Sigmoid colon (tissue), 7 donors: ENCODE results near the gene SQOR. TPM values are rescaled to one million over a fixed set of nuclear protein-coding genes. Genes with fewer than 3 reads are reported as not detected.
A peak's percentile ranks its signal among the peaks of the same experiment; 100 is the strongest.

Source experiments
- DNase-seq: peaks from one replicate; pipeline ENCODE4 v3.0.0-alpha.2; 2019
- H3K27ac ChIP-seq, 4 donors: fragments of 200-600 bp; sonication (generic); one replicate each; pipeline ENCODE4 v1.5.1; 2016 to 2019; ENCODE audit warnings: mild to moderate bottlenecking in 1 of 4
- H3K27me3 ChIP-seq, 3 donors: fragments of 200-600 bp; sonication (generic); one replicate each; pipeline ENCODE4 v1.5.1; 2019; ENCODE audit warnings: mild to moderate bottlenecking in 1 of 3
- H3K36me3 ChIP-seq, 4 donors: fragments of 200-600 bp; sonication (generic); one replicate each; pipeline ENCODE4 v1.5.1; 2016 to 2019
- H3K4me1 ChIP-seq, 4 donors: fragments of 200-600 bp; sonication (generic); one replicate each; pipeline ENCODE4 v1.5.1; 2017 to 2019
- H3K4me3 ChIP-seq, 4 donors: fragments of 200-600 bp; sonication (generic); one replicate each; pipeline ENCODE4 v1.5.1; 2017 to 2019; ENCODE audit warnings: mild to moderate bottlenecking in 2 of 4, moderate library complexity in 1 of 4
- H3K9me3 ChIP-seq, 4 donors: fragments of 200-600 bp in 3 of 4; sonication (generic) in 3 of 4; one replicate each; pipeline versions ENCODE4 v1.5.1 to v1.6.1; 2013 to 2019
- EP300 ChIP-seq, 4 donors: sonication (generic); formaldehyde crosslinking; IDR thresholded peaks; one replicate each; pipeline ENCODE4 v1.6.1; 2017; ENCODE audit warnings: antibody characterized with exemption in 4 of 4
- POLR2A ChIP-seq, 2 donors: fragments of 450-650 bp; IDR thresholded peaks; one replicate each; pipeline ENCODE4 v1.6.1; 2016; ENCODE audit warnings: antibody characterized with exemption in 2 of 2, mild to moderate bottlenecking in 2 of 2, moderate library complexity in 2 of 2
- POLR2AphosphoS5 ChIP-seq, 4 donors: sonication (generic); formaldehyde crosslinking; IDR thresholded peaks; one replicate each; pipeline ENCODE4 v1.6.1; 2017; ENCODE audit warnings: antibody characterized with exemption in 4 of 4
- WGBS, 2 donors: extraction: QIAGEN DNeasy Blood & Tissue Kit; methylation state at CpG; one replicate each; pipeline ENCODE4 v1.1.7; 2013; 5-methylcytosine and 5-hydroxymethylcytosine counted together
- intact Hi-C: fragments of 100-400 bp; cut with DNase I; formaldehyde crosslinking; loops from one replicate; pipeline ENCODE4 v1.15.1; 2023
- polyA plus RNA-seq, 3 donors: library from polyadenylated mRNA; stranded (reverse); fragments of 200-250 nt; gene quantifications; one replicate each; pipeline ENCODE4 v1.2.3, GENCODE V29; 2013
- total RNA-seq, 4 donors: library from RNA; depleted of rRNA; stranded (reverse); fragments of >200 nt; gene quantifications; one replicate each; pipeline ENCODE4 v1.1.0, GENCODE V29; 2016
- TF ChIP-seq, protein P1 (sequence below), 4 experiments: fragments of 450-650 bp in 3 of 4; fragments of 200-600 bp in 1 of 4; IDR thresholded peaks; one replicate each; pipeline ENCODE4 v1.5.1; 2016 to 2019; ENCODE audit warnings: antibody characterized with exemption in 4 of 4, mild to moderate bottlenecking in 3 of 4, moderate library complexity in 2 of 4
- donor health status: healthy with polysubstance abuse.
- donor health status: Bipolar disorder and iron deficiency.
- donor health status: healthy.

Gene SQOR
- total and polyA plus RNA-seq, 7 donors, result 60.4 to 415 (median 83.4) TPM

DNA sequence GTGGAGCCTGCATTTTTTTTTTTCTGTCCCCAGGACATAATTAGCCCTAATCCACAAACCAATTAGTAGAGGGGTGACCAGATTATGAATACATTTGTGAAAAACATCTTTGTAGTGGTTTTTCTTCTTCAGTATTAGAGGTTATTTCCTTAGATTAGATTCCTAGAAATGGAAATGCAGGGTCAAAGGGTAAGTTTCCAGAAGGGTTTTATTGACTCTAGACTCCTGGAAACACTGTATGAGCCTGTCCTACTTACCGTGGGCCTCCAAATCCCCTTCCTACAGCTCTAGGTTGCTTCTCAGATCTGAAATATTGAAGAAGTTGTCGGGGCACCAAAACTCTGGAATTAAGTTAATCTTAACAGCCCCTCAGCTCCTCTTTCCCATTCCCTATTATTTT is 22.4 kb downstream of the SQOR start:
- peaks cover 1 to 7% (median 3%) of the 10 kb centered on the region in 4 donors for H3K36me3 ChIP-seq
- WGBS, 2 donors, result 26 to 69% methylated on average over 2 of the region's 2 CpGs
- DNase-seq, result no peak
- intact Hi-C loops, result no loop called here
- H3K4me3 ChIP-seq, result no peak overlapping the region
- no peaks in the 10 kb centered on the region for H3K9me3 ChIP-seq
- peaks cover 0 to 68% (median 58%) of the 10 kb centered on the region in 4 donors for H3K4me1 ChIP-seq
- H3K27ac ChIP-seq, result peak overlapping the region in 3 of 4 donors; percentile 33 to 83 (median 73)
- H3K27me3 ChIP-seq, result no peaks in the 10 kb centered on the region
- TF ChIP-seq EP300 (IDR thresholded peaks at IDR 0.05), result no peak
- TF ChIP-seq, protein P1, sequence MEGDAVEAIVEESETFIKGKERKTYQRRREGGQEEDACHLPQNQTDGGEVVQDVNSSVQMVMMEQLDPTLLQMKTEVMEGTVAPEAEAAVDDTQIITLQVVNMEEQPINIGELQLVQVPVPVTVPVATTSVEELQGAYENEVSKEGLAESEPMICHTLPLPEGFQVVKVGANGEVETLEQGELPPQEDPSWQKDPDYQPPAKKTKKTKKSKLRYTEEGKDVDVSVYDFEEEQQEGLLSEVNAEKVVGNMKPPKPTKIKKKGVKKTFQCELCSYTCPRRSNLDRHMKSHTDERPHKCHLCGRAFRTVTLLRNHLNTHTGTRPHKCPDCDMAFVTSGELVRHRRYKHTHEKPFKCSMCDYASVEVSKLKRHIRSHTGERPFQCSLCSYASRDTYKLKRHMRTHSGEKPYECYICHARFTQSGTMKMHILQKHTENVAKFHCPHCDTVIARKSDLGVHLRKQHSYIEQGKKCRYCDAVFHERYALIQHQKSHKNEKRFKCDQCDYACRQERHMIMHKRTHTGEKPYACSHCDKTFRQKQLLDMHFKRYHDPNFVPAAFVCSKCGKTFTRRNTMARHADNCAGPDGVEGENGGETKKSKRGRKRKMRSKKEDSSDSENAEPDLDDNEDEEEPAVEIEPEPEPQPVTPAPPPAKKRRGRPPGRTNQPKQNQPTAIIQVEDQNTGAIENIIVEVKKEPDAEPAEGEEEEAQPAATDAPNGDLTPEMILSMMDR (IDR thresholded peaks at IDR 0.05), result no peak
- TF ChIP-seq POLR2A (IDR thresholded peaks at IDR 0.05), result no peak
- TF ChIP-seq POLR2AphosphoS5 (IDR thresholded peaks at IDR 0.05), result no peak

DNA sequence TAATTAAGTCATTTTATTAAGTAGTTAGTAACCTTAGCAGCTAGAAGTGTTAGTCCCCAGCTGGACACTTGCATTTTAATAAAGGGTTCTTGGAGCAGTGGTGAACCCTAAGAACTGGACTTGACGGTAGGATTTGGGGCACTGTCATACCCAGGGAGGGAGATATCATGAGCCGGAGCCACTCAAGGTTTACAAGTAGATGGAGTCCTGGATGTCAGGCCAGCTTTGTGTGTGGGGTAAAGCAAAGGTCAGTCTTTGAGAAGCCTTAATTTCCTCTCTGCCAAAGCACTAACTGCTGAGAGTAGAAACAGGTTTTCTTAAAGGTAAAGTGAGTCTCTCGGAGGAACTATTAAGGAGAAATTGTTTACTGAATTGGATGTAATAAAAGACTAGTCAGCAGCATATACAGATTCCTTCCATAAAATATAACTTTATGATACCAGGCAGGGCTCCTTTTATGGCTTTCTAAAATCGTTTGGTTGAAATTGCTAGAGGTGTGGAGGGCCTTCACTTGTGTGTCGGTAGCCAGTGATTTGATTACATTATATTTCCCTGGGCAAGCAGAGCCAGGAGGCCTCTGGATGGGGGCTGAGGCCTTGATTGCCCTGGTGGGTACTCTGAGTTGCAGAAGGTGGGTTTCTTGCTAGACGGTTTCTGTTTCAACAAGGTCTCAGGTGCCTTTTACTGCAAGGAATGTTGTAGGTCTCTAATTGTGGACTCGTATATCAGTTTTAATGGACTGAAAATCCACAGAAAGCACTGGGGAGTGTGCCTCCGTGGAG is 23.1 kb downstream of the SQOR start:
- 17 to 53% methylated on average over 8 of the region's 8 CpGs for WGBS, 2 donors
- H3K9me3 ChIP-seq, result no peaks in the 10 kb centered on the region
- peaks cover 0 to 68% (median 58%) of the 10 kb centered on the region in 4 donors for H3K4me1 ChIP-seq
- H3K27me3 ChIP-seq, result no peaks in the 10 kb centered on the region
- TF ChIP-seq, protein P1 (IDR thresholded peaks at IDR 0.05), result no peak
- no peak for TF ChIP-seq EP300 (IDR thresholded peaks at IDR 0.05)
- no peak for TF ChIP-seq POLR2AphosphoS5 (IDR thresholded peaks at IDR 0.05)
- TF ChIP-seq POLR2A (IDR thresholded peaks at IDR 0.05), result no peak
- peaks cover 7 to 14% (median 9%) of the 10 kb centered on the region in 4 donors for H3K36me3 ChIP-seq
- DNase-seq, result no peak
- no peak overlapping the region for H3K4me3 ChIP-seq
- intact Hi-C loops, result no loop called here
- H3K27ac ChIP-seq, result peak overlapping the region in 3 of 4 donors; percentile 33 to 83 (median 73)

DNA sequence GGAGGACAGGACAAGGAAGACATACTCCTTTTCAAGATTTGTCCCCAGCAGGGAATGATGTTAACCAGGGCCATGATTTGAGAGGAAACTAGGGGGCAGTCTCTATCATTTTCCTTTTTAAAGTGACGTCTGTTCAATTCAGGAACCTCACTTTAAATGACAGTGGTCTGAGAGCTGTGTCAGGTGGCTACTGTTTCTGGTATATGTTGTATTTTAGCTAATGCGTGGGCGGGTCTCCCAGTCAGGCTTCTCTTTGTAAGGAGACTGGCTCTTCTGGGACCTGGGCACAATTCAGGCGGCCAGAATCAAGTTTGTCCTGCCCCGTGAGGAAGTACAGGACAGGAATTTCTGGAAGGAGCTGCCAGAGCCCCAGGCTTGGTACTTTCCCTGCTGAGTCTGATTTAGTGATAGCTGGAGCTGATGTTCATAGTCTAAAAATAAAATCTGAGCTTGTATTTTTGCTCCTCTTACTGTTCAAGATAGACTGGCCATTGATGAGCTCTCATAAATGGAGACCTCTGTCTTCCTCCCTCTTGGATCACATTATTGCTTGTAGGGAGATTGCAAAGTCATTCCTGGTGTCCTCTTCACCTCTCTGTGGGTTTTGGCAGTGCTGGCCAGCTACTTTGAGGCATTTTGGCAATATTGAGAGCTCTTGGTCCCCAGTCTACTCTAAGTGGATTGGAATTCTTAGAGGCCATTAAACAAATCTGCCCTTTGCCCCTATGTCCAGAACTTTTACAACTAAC is 25.6 kb downstream of the SQOR start:
- TF ChIP-seq POLR2AphosphoS5 (IDR thresholded peaks at IDR 0.05) (peak in 2 of 4 donors; percentile 9 to 31), POLR2A (IDR thresholded peaks at IDR 0.05) (no peak)
- TF ChIP-seq, protein P1 (IDR thresholded peaks at IDR 0.05), result no peak
- peaks cover 7 to 39% (median 18%) of the 10 kb centered on the region in 4 donors for H3K36me3 ChIP-seq
- H3K27ac ChIP-seq, result peak overlapping the region in 3 of 4 donors; percentile 66 to 83 (median 73)
- no peaks in the 10 kb centered on the region for H3K9me3 ChIP-seq
- 24 to 63% methylated on average over 5 of the region's 5 CpGs for WGBS, 2 donors
- H3K4me3 ChIP-seq, result no peak overlapping the region
- peaks cover 0 to 47% (median 39%) of the 10 kb centered on the region in 4 donors for H3K4me1 ChIP-seq
- intact Hi-C loops, result loop anchor here (5.0 kb wide), 1 partner anchor 42 kb away; no protein-coding TSS in a partner anchor
- peak; percentile 72 for DNase-seq
- no peaks in the 10 kb centered on the region for H3K27me3 ChIP-seq

DNA sequence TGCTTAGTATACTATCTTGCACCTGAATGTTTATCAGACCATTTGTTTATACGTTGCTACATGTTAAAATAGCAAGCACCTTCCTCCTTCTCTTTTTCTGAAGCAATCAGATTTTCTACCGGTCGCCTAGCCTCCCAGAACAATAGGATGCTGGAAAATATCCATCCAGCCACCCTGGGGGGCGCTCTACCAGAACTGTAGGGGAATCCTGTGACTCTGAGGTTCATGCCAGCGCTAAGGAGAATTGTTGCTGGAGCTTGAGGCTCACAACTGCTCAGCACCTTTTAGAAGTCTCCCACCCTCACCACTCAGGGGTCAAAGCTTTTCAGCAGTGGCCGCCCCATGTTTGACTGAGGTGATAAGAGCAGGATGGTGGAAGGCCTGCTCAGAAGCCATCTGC is 27.5 kb downstream of the SQOR start:
- WGBS, 2 donors, result 84 to 93% methylated on average over 6 of the region's 6 CpGs
- no peak for TF ChIP-seq POLR2A (IDR thresholded peaks at IDR 0.05)
- TF ChIP-seq, protein P1 (IDR thresholded peaks at IDR 0.05), result no peak
- no peak for TF ChIP-seq POLR2AphosphoS5 (IDR thresholded peaks at IDR 0.05)
- TF ChIP-seq EP300 (IDR thresholded peaks at IDR 0.05), result no peak
- no peak overlapping the region for H3K27ac ChIP-seq
- intact Hi-C loops, result loop anchor here (5.0 kb wide), 1 partner anchor 40 kb away; no protein-coding TSS in a partner anchor
- H3K36me3 ChIP-seq, result peaks cover 7 to 39% (median 18%) of the 10 kb centered on the region in 4 donors
- DNase-seq, result no peak
- H3K4me1 ChIP-seq, result peaks cover 0 to 43% (median 35%) of the 10 kb centered on the region in 4 donors
- H3K4me3 ChIP-seq, result no peak overlapping the region
- H3K27me3 ChIP-seq, result no peaks in the 10 kb centered on the region
- no peaks in the 10 kb centered on the region for H3K9me3 ChIP-seq
